ENCODE data around the gene BSPRY. TPM values are rescaled to one million over a fixed set of nuclear protein-coding genes. Genes with fewer than 3 reads are reported as not detected.

BSPRY gene
- total and polyA plus RNA-seq, 2 donors (not counting 1 experiment from before 2014, with no cell fraction given), result 0.42 to 0.59 TPM

GRCh38 chr9:113348437-113348836 lies 904 bp upstream of the BSPRY start:
- ChIA-PET CTCF (interaction anchor here (0.8 to 1.4 kb wide), 3 partner anchors 51 to 73 kb away, joined by 3 to 5 read pairs (median 4); partner anchors contain the start of gene ALAD), POLR2A (interaction anchor here (0.6 to 1.1 kb wide), 2 partner anchors 28 to 106 kb away, joined by 5 to 7 read pairs; partner anchors contain the start of gene HDHD3)
- peaks cover 19 to 22% of the 10 kb centered on the region in 2 donors for H3K4me1 ChIP-seq (ENCODE audit: control insufficient read depth in 2 of 2, insufficient read depth in 2 of 2, low read length in 2 of 2)
- Mint-ChIP-seq H3K27me3 (peaks cover 14% of the 10 kb centered on the region), H3K9me3 (ENCODE audit: insufficient read depth) (no peaks in the 10 kb centered on the region), H3K4me1 (peaks cover 25% of the 10 kb centered on the region), H3K27ac (no peak overlapping the region), H3K4me3 (peak overlapping the region; percentile 50)
- TF ChIP-seq CTCF (IDR thresholded peaks at IDR 0.05) (no peak), EZH2 (IDR thresholded peaks at IDR 0.05; ENCODE audit: borderline replicate concordance, insufficient read depth, low read depth, low read length, poor library complexity, severe bottlenecking) (no peak)
- H3K4me2 ChIP-seq (replicated peaks; ENCODE audit: low read depth, low read length, poor library complexity, severe bottlenecking), result no peak overlapping the region
- ATAC-seq (ENCODE audit: low read depth) (no peak), DNase-seq (no peak)
- no peaks in the 10 kb centered on the region for H3K9me3 ChIP-seq (ENCODE audit: control extremely low read depth in 1 of 3, control insufficient read depth in 2 of 3, insufficient read depth in 1 of 3, low read length in 2 of 3)
- no peak overlapping the region for H3K4me3 ChIP-seq (ENCODE audit: control extremely low read depth in 1 of 5, extremely low read depth in 1 of 5, insufficient read depth in 1 of 5, low read depth in 2 of 5, low read length in 4 of 5)
- H3K79me2 ChIP-seq (ENCODE audit: control insufficient read depth, insufficient read depth, low read length), result no peaks in the 10 kb centered on the region
- no peak overlapping the region for H3K27ac ChIP-seq (ENCODE audit: low read length in 2 of 2)
- no CpG with 5 or more reads among the region's 3 CpGs for WGBS (ENCODE audit: insufficient coverage)
- peaks cover 0 to 17% (median 1%) of the 10 kb centered on the region in 4 experiments for H3K27me3 ChIP-seq (replicated peaks in 1 of 4; ENCODE audit: control extremely low read depth in 1 of 4, control insufficient read depth in 3 of 4, insufficient read depth in 4 of 4, low read length in 3 of 4)
- no peak overlapping the region for H2AFZ ChIP-seq (ENCODE audit: insufficient read depth, low read depth, low read length, poor library complexity, severe bottlenecking)
- H4K20me1 ChIP-seq (ENCODE audit: control insufficient read depth, insufficient read depth, low read length, poor library complexity, severe bottlenecking), result no peaks in the 10 kb centered on the region
- no peak overlapping the region for H3K9ac ChIP-seq (ENCODE audit: low read length)
- no peaks in the 10 kb centered on the region for H3K36me3 ChIP-seq (replicated peaks in 1 of 2; ENCODE audit: control extremely low read depth in 1 of 2, control insufficient read depth in 1 of 2, extremely low read depth in 1 of 2, insufficient read depth in 2 of 2, low read length in 1 of 2)
- intact Hi-C loops (cut with micrococcal nuclease), result no loop called here

- peak overlapping the region; percentile 64 for H3K9ac ChIP-seq (ENCODE audit: low read length)
- ChIA-PET CTCF (interaction anchor here (2.2 kb wide), 1 partner anchor 9 kb away, joined by 10 read pairs; the partner anchor contains the start of gene WDR31), POLR2A (interaction anchor here (0.6 to 1.2 kb wide), 3 partner anchors 26 to 106 kb away, joined by 3 to 7 read pairs (median 5); partner anchors contain the start of gene HDHD3)
- H3K4me3 Mint-ChIP-seq, result peak overlapping the region; percentile 85
- peak overlapping the region in 3 of 5 experiments; percentile 52 to 58 (median 57) for H3K4me3 ChIP-seq (ENCODE audit: control extremely low read depth in 1 of 5, extremely low read depth in 1 of 5, insufficient read depth in 1 of 5, low read depth in 2 of 5, low read length in 4 of 5)
- H3K4me2 ChIP-seq (replicated peaks; ENCODE audit: low read depth, low read length, poor library complexity, severe bottlenecking), result peak overlapping the region; percentile 79
- H3K27ac ChIP-seq (ENCODE audit: low read length in 2 of 2), result no peak overlapping the region
- H3K27me3 ChIP-seq (replicated peaks in 1 of 4; ENCODE audit: control extremely low read depth in 1 of 4, control insufficient read depth in 3 of 4, insufficient read depth in 4 of 4, low read length in 3 of 4), result peaks cover 0 to 17% (median 1%) of the 10 kb centered on the region in 4 experiments
- ATAC-seq (ENCODE audit: low read depth), result no peak
- H3K4me1 Mint-ChIP-seq, result peaks cover 25% of the 10 kb centered on the region
- WGBS (ENCODE audit: insufficient coverage), result 34% methylated on average over 11 of the region's 13 CpGs
- DNase-seq, result no peak
- peaks cover 19 to 22% of the 10 kb centered on the region in 2 donors for H3K4me1 ChIP-seq (ENCODE audit: control insufficient read depth in 2 of 2, insufficient read depth in 2 of 2, low read length in 2 of 2)
- no peaks in the 10 kb centered on the region for H3K79me2 ChIP-seq (ENCODE audit: control insufficient read depth, insufficient read depth, low read length)
- H2AFZ ChIP-seq (ENCODE audit: insufficient read depth, low read depth, low read length, poor library complexity, severe bottlenecking), result peak overlapping the region; percentile 72
- no peaks in the 10 kb centered on the region for H3K9me3 ChIP-seq (ENCODE audit: control extremely low read depth in 1 of 3, control insufficient read depth in 2 of 3, insufficient read depth in 1 of 3, low read length in 2 of 3)
- TF ChIP-seq CTCF (IDR thresholded peaks at IDR 0.05), result no peak
- no peak for TF ChIP-seq EZH2 (IDR thresholded peaks at IDR 0.05; ENCODE audit: borderline replicate concordance, insufficient read depth, low read depth, low read length, poor library complexity, severe bottlenecking)
- no peaks in the 10 kb centered on the region for H3K9me3 Mint-ChIP-seq (ENCODE audit: insufficient read depth)
- H4K20me1 ChIP-seq (ENCODE audit: control insufficient read depth, insufficient read depth, low read length, poor library complexity, severe bottlenecking), result no peaks in the 10 kb centered on the region
- intact Hi-C loops (cut with micrococcal nuclease), result no loop called here
- peaks cover 14% of the 10 kb centered on the region for H3K27me3 Mint-ChIP-seq
- H3K36me3 ChIP-seq (replicated peaks in 1 of 2; ENCODE audit: control extremely low read depth in 1 of 2, control insufficient read depth in 1 of 2, extremely low read depth in 1 of 2, insufficient read depth in 2 of 2, low read length in 1 of 2), result no peaks in the 10 kb centered on the region
- H3K27ac Mint-ChIP-seq, result peak overlapping the region; percentile 7
These were observed 286 bp upstream of the BSPRY start for GRCh38 chr9:113349066-113349444.

Measured in B cell (primary cell).